OCI-LY3 (cell line): ENCODE measurements around the gene OTOG.

Experiments used
- CTCF ChIP-seq: fragments of 200-600, 300-600 bp; sonication (generic); IDR thresholded peaks from 2 replicates; pipeline ENCODE4 v1.5.1; 2014; ENCODE audit warnings: antibody characterized with exemption, low read length, low read depth
- EZH2phosphoT487 ChIP-seq: fragments of 200-600 bp; shearing (Covaris generic); IDR thresholded peaks from 2 replicates; pipeline ENCODE4 v1.6.1; 2018; ENCODE audit warnings: antibody characterized with exemption, mixed run types, low read depth

GRCh38 chr11:17506314-17506713 is 40.7 kb upstream of the OTOG start:
- TF ChIP-seq CTCF: no peak
- TF ChIP-seq EZH2phosphoT487: no peak
